Neuronal stem cell (in vitro differentiated cells): ENCODE data around the gene IRS1.

Experiments used
- DNase-seq: peaks from one replicate; pipeline ENCODE4 v3.0.0-alpha.2; 2013; ENCODE audit warnings: low spot score
- H2AFZ ChIP-seq: one replicate; pipeline ENCODE4 v1.6.1; 2013; ENCODE audit warnings: mild to moderate bottlenecking, low read length, inconsistent platforms
- H2AK5ac ChIP-seq: 2 replicates; pipeline ENCODE4 v1.6.1; 2013; ENCODE audit warnings: low read depth, mild to moderate bottlenecking, inconsistent platforms, low read length, moderate library complexity, mixed read lengths
- H2BK120ac ChIP-seq: 2 replicates; pipeline ENCODE4 v1.6.1; 2013; ENCODE audit warnings: low read depth, mild to moderate bottlenecking, inconsistent platforms, low read length, moderate library complexity, mixed read lengths
- H2BK12ac ChIP-seq: one replicate; pipeline ENCODE4 v1.6.1; 2013; ENCODE audit warnings: low read length, inconsistent platforms
- H2BK15ac ChIP-seq: 2 replicates; pipeline ENCODE4 v1.6.1; 2013; ENCODE audit warnings: mild to moderate bottlenecking, low read length, inconsistent platforms, mixed read lengths
- H2BK5ac ChIP-seq: one replicate; pipeline ENCODE4 v1.6.1; 2013; ENCODE audit warnings: inconsistent platforms, mild to moderate bottlenecking, low read length, moderate library complexity
- H3K14ac ChIP-seq: one replicate; pipeline ENCODE4 v1.6.1; 2013; ENCODE audit warnings: low read length, inconsistent platforms
- H3K18ac ChIP-seq: 2 replicates; pipeline ENCODE4 v1.6.1; 2013; ENCODE audit warnings: low read length, inconsistent platforms
- H3K23ac ChIP-seq: 2 replicates; pipeline ENCODE4 v1.6.1; 2013; ENCODE audit warnings: low read depth, mild to moderate bottlenecking, mixed read lengths, low read length, inconsistent platforms; ENCODE audit not compliant: poor library complexity
- H3K27ac ChIP-seq: replicated peaks from 3 replicates; pipeline ENCODE4 v1.5.1; 2013; ENCODE audit warnings: low read length, inconsistent platforms
- H3K27me3 ChIP-seq, 3 experiments: 2 replicates each; pipeline ENCODE4 v1.6.1; 2013; ENCODE audit warnings: low read length in 3 of 3, mild to moderate bottlenecking in 2 of 3, inconsistent platforms in 1 of 3, low read depth in 1 of 3, mixed read lengths in 1 of 3, moderate library complexity in 1 of 3; ENCODE audit not compliant: control insufficient read depth in 3 of 3, insufficient read depth in 3 of 3
- H3K36me3 ChIP-seq, 2 donors: replicated peaks in 1 of 2; 2 replicates each; pipeline ENCODE4 v1.6.1; 2013; ENCODE audit warnings: low read length in 2 of 2; ENCODE audit not compliant: control insufficient read depth in 2 of 2, insufficient read depth in 2 of 2
- H3K4ac ChIP-seq: 2 replicates; pipeline ENCODE4 v1.6.1; 2013; ENCODE audit warnings: inconsistent platforms, mild to moderate bottlenecking, low read length, moderate library complexity
- H3K4me1 ChIP-seq, 2 donors: 1 replicate in 1 of 2; 2 replicates in 1 of 2; pipeline ENCODE4 v1.6.1; 2013; ENCODE audit warnings: low read length in 2 of 2, low read depth in 1 of 2; ENCODE audit not compliant: control insufficient read depth in 2 of 2, insufficient read depth in 1 of 2
- H3K4me2 ChIP-seq: one replicate; pipeline ENCODE4 v1.6.1; 2013; ENCODE audit warnings: mild to moderate bottlenecking, low read length, inconsistent platforms; ENCODE audit not compliant: insufficient read depth, poor library complexity, severe bottlenecking
- H3K4me3 ChIP-seq, 2 donors: 2 replicates each; pipeline ENCODE4 v1.5.1; 2013; ENCODE audit warnings: low read length in 2 of 2, mild to moderate bottlenecking in 2 of 2, inconsistent platforms in 1 of 2, moderate library complexity in 1 of 2
- H3K79me1 ChIP-seq: one replicate; pipeline ENCODE4 v1.6.1; 2013; ENCODE audit warnings: low read depth, mild to moderate bottlenecking, inconsistent platforms, low read length, moderate library complexity
- H3K9ac ChIP-seq: one replicate; pipeline ENCODE4 v1.6.1; 2013; ENCODE audit warnings: mild to moderate bottlenecking, low read depth, low read length, inconsistent platforms; ENCODE audit not compliant: poor library complexity
- H3K9me3 ChIP-seq, 2 donors: replicated peaks in 1 of 2; 2 replicates each; pipeline versions ENCODE3 to v1.6.1; 2013; ENCODE audit warnings: low read length in 2 of 2, mild to moderate bottlenecking in 2 of 2, inconsistent platforms in 1 of 2, low read depth in 1 of 2, mixed read lengths in 1 of 2, moderate library complexity in 1 of 2; ENCODE audit not compliant: control insufficient read depth in 2 of 2, insufficient read depth in 1 of 2
- H4K8ac ChIP-seq: one replicate; pipeline ENCODE4 v1.6.1; 2013; ENCODE audit warnings: low read depth, mild to moderate bottlenecking, inconsistent platforms, low read length, moderate library complexity
- H4K91ac ChIP-seq: one replicate; pipeline ENCODE4 v1.6.1; 2013; ENCODE audit warnings: low read length, low read depth, mild to moderate bottlenecking, inconsistent platforms; ENCODE audit not compliant: poor library complexity
- WGBS, 2 donors: extraction: QIAGEN DNeasy Blood & Tissue Kit; methylation state at CpG; one replicate each; pipeline ENCODE4 v1.1.7; 2013; ENCODE audit warnings: missing lambda C conversion rate in 2 of 2, mixed read lengths in 1 of 2; ENCODE audit not compliant: insufficient read length in 2 of 2, insufficient replicate concordance in 1 of 2; ENCODE audit errors: extremely low coverage in 2 of 2; 5-methylcytosine and 5-hydroxymethylcytosine counted together

Gene IRS1

GRCh38 chr2:226707499-226707898 lies 92.1 kb downstream of the IRS1 start:
- Histone ChIP-seq H3K23ac (no peak overlapping the region), H3K4me3 (no peak overlapping the region), H2BK120ac (no peak overlapping the region), H3K27me3 (no peaks in the 10 kb centered on the region), H4K91ac (no peak overlapping the region), H3K79me1 (no peaks in the 10 kb centered on the region), H2BK12ac (no peak overlapping the region), H3K4me2 (no peak overlapping the region), H2BK15ac (no peak overlapping the region), H3K4ac (no peak overlapping the region), H2BK5ac (no peak overlapping the region), H3K9me3 (no peaks in the 10 kb centered on the region), H3K36me3 (no peaks in the 10 kb centered on the region), H3K9ac (no peak overlapping the region), H2AFZ (no peak overlapping the region), H3K4me1 (no peaks in the 10 kb centered on the region), H2AK5ac (no peak overlapping the region), H3K27ac (no peak overlapping the region), H3K14ac (no peak overlapping the region), H4K8ac (no peak overlapping the region), H3K18ac (no peak overlapping the region)
- DNase-seq = no peak

GRCh38 chr2:226705965-226706364 lies 93.7 kb downstream of the IRS1 start:
- no peak overlapping the region for H2BK12ac ChIP-seq
- H3K36me3 ChIP-seq = no peaks in the 10 kb centered on the region
- H2AFZ ChIP-seq = no peak overlapping the region
- no peak overlapping the region for H4K91ac ChIP-seq
- no peak overlapping the region for H4K8ac ChIP-seq
- no peak overlapping the region for H2AK5ac ChIP-seq
- H2BK5ac ChIP-seq = no peak overlapping the region
- H3K9ac ChIP-seq = no peak overlapping the region
- WGBS, 2 donors = no CpG with 5 or more reads among the region's 3 CpGs
- no peak overlapping the region for H3K18ac ChIP-seq
- H3K23ac ChIP-seq = no peak overlapping the region
- no peak overlapping the region for H3K4me2 ChIP-seq
- H3K9me3 ChIP-seq = no peaks in the 10 kb centered on the region
- H3K14ac ChIP-seq = no peak overlapping the region
- H3K4me3 ChIP-seq = no peak overlapping the region
- no peaks in the 10 kb centered on the region for H3K4me1 ChIP-seq
- no peak overlapping the region for H2BK120ac ChIP-seq
- no peak overlapping the region for H3K27ac ChIP-seq
- H3K4ac ChIP-seq = no peak overlapping the region
- H3K79me1 ChIP-seq = no peaks in the 10 kb centered on the region
- no peak overlapping the region for H2BK15ac ChIP-seq
- no peaks in the 10 kb centered on the region for H3K27me3 ChIP-seq
- DNase-seq = no peak

GRCh38 chr2:226705133-226705886 lies 94.3 kb downstream of the IRS1 start:
- no CpG with 5 or more reads among the region's 8 CpGs for WGBS, 2 donors
- Histone ChIP-seq H3K4ac (no peak overlapping the region), H3K27me3 (no peaks in the 10 kb centered on the region), H3K36me3 (no peaks in the 10 kb centered on the region), H2BK12ac (no peak overlapping the region), H2BK120ac (no peak overlapping the region), H4K91ac (no peak overlapping the region), H4K8ac (no peak overlapping the region), H3K14ac (no peak overlapping the region), H3K4me2 (no peak overlapping the region), H2BK15ac (no peak overlapping the region), H3K23ac (no peak overlapping the region), H2BK5ac (no peak overlapping the region), H3K4me3 (no peak overlapping the region), H3K79me1 (no peaks in the 10 kb centered on the region), H2AK5ac (no peak overlapping the region), H2AFZ (no peak overlapping the region), H3K9me3 (no peaks in the 10 kb centered on the region), H3K18ac (no peak overlapping the region), H3K4me1 (no peaks in the 10 kb centered on the region), H3K9ac (no peak overlapping the region), H3K27ac (no peak overlapping the region)
- DNase-seq = no peak

GRCh38 chr2:226703514-226703913 lies 96.1 kb downstream of the IRS1 start:
- H3K36me3 ChIP-seq = no peaks in the 10 kb centered on the region
- no peak overlapping the region for H3K23ac ChIP-seq
- no peaks in the 10 kb centered on the region for H3K9me3 ChIP-seq
- H3K14ac ChIP-seq = no peak overlapping the region
- H3K27ac ChIP-seq = no peak overlapping the region
- H3K79me1 ChIP-seq = no peaks in the 10 kb centered on the region
- no peak overlapping the region for H2BK120ac ChIP-seq
- H3K4me2 ChIP-seq = no peak overlapping the region
- no peak overlapping the region for H3K18ac ChIP-seq
- H2AK5ac ChIP-seq = no peak overlapping the region
- no peak overlapping the region for H2BK15ac ChIP-seq
- H2AFZ ChIP-seq = peak overlapping the region; percentile 12
- H3K9ac ChIP-seq = no peak overlapping the region
- WGBS, 2 donors = no CpG with 5 or more reads among the region's 3 CpGs
- H3K4me1 ChIP-seq = no peaks in the 10 kb centered on the region
- no peak for DNase-seq
- no peak overlapping the region for H2BK5ac ChIP-seq
- no peak overlapping the region for H3K4ac ChIP-seq
- no peaks in the 10 kb centered on the region for H3K27me3 ChIP-seq
- H3K4me3 ChIP-seq = no peak overlapping the region
- no peak overlapping the region for H4K8ac ChIP-seq
- H4K91ac ChIP-seq = no peak overlapping the region
- no peak overlapping the region for H2BK12ac ChIP-seq
